ENCODE measurements around the gene DRD3.

Gene DRD3

DNA sequence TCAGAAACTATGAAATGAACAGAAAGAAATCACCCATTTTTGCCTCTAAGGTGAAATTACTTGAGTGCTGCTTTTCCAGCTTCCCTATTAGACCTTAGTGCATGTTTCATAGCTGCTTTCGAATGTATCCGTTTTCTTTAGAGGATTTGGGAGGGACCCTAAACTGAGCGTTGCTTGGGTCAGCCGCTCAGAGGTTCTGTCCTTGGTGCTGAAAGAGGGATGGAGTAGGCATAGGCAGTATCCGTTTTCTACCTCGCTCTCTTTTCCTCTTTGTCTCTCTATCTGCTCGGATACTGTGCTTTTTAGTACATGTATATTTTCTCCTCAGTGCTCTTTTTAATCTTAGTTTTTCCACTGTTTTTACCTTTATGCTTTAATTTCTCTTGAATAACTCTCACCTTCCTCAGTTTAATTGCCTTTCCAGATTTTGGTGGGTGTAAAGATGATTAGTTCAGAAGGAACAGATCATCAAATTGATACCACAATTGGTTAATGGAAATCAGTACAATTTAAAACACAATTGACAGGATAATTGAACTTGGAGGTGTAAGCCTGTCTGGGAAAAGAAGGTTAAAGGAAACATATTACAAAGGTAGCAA lies at the start of gene DRD3:
Gene DRD3, minus strand, starts transcription at position 283 of the 599 bp plus-strand sequence. CDS start 7,060 bp downstream, outside the sequence.
- no peak within 1 kb of the TSS for H3K4me3 ChIP-seq (ENCODE audit: low read depth, low read length)
- TF ChIP-seq, protein P1, sequence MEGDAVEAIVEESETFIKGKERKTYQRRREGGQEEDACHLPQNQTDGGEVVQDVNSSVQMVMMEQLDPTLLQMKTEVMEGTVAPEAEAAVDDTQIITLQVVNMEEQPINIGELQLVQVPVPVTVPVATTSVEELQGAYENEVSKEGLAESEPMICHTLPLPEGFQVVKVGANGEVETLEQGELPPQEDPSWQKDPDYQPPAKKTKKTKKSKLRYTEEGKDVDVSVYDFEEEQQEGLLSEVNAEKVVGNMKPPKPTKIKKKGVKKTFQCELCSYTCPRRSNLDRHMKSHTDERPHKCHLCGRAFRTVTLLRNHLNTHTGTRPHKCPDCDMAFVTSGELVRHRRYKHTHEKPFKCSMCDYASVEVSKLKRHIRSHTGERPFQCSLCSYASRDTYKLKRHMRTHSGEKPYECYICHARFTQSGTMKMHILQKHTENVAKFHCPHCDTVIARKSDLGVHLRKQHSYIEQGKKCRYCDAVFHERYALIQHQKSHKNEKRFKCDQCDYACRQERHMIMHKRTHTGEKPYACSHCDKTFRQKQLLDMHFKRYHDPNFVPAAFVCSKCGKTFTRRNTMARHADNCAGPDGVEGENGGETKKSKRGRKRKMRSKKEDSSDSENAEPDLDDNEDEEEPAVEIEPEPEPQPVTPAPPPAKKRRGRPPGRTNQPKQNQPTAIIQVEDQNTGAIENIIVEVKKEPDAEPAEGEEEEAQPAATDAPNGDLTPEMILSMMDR (IDR thresholded peaks at IDR 0.05; ENCODE audit: borderline replicate concordance, insufficient read depth, low read depth, low read length): no peak

DNA sequence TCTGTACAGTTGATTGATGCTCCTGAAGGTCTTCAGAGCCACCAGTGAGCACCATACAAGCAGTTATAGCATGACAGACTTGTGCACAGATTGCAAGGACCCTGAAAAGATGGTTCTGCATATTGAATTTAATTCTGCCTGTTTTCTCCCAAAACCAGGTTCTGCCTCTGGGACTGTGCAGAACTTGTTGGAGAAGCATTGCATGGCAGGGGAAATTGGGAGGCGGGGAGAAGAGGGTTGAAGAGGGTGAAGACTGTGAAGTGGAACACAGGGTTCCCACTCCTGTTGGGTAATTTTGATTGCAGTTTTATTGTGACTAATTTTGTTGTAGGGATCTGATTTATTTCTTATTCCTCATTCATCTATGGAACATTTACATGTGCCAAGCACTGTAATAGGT lies 48.2 kb upstream of the DRD3 start:
- no peak overlapping the region for H3K4me3 ChIP-seq (ENCODE audit: low read depth, low read length)
- TF ChIP-seq, protein P1 (IDR thresholded peaks at IDR 0.05; ENCODE audit: borderline replicate concordance, insufficient read depth, low read depth, low read length): no peak

DNA sequence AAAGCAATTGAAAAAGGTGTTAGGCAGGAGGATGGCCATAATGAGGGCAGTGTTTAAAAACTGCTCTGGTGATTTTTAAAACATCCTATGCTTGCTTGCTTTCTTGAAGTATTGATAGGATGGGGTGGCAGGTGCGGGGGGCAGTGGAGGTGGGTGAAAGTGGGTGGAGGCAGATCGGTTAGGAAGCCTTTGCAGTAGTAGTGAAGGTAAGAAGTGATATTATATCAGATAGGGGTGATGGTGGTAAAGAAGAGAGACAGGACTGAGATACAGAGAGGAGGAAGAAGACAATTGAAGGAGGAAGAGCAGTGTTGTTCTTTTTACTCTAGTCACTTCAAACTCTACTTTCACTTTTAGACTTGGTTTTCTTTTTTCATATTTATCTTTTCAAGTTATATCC lies 47.5 kb upstream of the DRD3 start:
- TF ChIP-seq, protein P1 (IDR thresholded peaks at IDR 0.05; ENCODE audit: borderline replicate concordance, insufficient read depth, low read depth, low read length): no peak
- no peak overlapping the region for H3K4me3 ChIP-seq (ENCODE audit: low read depth, low read length)

DNA sequence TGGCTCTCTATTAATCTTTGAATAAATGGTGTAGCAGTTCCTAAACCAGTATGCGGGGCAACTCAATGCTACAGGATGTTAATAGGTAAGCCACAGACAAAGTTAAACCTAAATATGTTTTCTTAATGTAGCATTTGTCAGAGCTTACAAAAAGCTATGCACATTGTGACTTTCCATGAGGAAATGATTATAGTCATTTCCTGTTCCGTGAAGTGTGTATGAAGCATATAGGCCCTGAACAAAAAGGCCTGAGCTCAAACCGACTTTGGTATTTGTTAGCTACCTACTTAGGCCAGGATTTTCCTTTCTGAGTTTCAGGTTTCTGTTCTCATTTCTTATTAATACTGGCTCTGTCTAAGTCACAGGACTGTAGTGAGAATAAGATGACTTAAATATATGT lies 44.3 kb upstream of the DRD3 start:
- H3K4me3 ChIP-seq (ENCODE audit: low read depth, low read length): no peak overlapping the region
- TF ChIP-seq, protein P1 (IDR thresholded peaks at IDR 0.05; ENCODE audit: borderline replicate concordance, insufficient read depth, low read depth, low read length): no peak

DNA sequence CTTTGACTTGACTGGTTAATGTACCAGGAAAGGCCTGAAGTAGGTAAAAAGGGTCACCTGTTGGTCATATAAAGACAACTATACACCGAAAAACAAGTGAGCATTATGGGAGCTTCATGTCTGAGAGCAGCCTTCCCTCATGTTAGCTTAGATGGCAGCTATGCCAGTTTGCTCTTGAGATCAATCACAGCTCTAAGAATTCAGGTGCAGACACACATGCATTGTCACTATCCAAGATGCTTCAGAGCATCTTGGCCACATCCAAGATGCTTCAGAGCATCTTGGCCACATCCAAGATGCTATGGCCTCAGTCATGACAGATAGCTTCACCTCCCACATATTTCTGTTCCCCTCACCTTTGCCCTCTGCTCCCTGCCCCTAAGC lies 43.0 kb upstream of the DRD3 start:
- TF ChIP-seq, protein P1 (IDR thresholded peaks at IDR 0.05; ENCODE audit: borderline replicate concordance, insufficient read depth, low read depth, low read length): no peak
- no peak overlapping the region for H3K4me3 ChIP-seq (ENCODE audit: low read depth, low read length)

DNA sequence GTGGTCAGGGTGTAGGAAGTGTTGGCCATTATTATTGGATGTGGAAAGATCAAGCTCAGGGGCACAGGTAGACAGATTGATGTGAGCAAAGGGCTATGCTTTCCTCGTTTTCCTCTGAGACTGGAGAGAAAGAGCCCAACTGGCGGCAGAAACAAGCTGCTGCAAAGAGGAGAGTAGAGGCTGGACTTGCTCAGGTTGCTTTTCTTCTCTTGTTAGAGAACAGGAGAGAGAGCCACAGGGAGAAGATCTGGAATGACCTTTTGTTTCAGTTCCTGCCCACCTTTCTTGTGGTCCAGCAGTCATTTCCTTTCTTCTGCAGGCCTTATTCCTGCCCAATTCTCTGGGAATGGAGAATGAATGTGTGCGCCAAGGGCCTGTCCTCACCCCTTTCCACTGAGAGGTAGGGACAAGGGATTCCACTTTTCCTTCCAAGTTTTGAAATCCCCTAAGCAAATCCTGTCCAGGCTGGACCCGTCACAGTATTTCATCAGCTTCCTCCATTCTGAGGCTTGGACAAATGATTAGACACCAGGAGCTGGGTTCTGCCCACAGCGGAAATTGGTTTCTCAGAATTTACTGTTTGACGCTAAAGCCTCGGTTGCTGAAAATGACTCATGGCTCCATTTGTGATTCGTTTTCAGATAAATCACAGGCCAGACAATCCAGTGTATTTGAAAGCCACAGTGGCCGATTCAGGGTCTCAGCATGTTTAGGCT lies 42.5 kb upstream of the DRD3 start:
- TF ChIP-seq, protein P1 (IDR thresholded peaks at IDR 0.05; ENCODE audit: borderline replicate concordance, insufficient read depth, low read depth, low read length): no peak
- no peak overlapping the region for H3K4me3 ChIP-seq (ENCODE audit: low read depth, low read length)

DNA sequence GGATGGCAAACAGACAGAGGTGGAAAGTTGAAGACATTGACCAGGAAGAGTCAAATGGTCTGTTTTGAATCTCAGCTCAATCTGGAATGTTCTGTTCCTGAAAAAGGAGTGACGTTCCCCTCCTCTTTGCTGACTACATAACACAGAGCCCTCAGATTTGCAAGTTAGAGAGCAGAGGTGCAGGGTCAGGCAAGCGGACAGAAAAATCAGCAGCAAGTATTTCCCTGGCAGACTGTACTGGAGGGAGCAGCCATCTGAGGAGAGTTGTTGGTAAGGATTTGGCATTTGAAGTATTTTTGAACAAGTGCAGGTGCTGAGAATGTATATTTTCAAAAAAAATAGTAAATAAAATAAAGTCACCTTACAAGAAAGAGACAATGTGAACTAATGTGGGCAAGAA lies 40.9 kb upstream of the DRD3 start:
- H3K4me3 ChIP-seq (ENCODE audit: low read depth, low read length): no peak overlapping the region
- TF ChIP-seq, protein P1 (IDR thresholded peaks at IDR 0.05; ENCODE audit: borderline replicate concordance, insufficient read depth, low read depth, low read length): no peak
